Heart right ventricle (tissue), 16 donors: ENCODE data around the gene GNAO1. TPM values are rescaled to one million over a fixed set of nuclear protein-coding genes. Genes with fewer than 3 reads are reported as not detected.

Experiments
- ATAC-seq, 8 donors: fragments of 200-7000 bp; cut with Tn5 transposase; one replicate each; pipeline ENCODE4 v1.9.1; 2020; ENCODE audit warnings: mild to moderate bottlenecking in 8 of 8, moderate library complexity in 8 of 8, moderate number of reproducible peaks in 1 of 8
- DNase-seq, 2 donors: peaks; one replicate each; pipeline ENCODE4 v3.0.0-alpha.2; 2020
- H3K27ac ChIP-seq, 10 donors: fragments of 200-600 bp; sonication (generic) in 2 of 10; one replicate each; pipeline versions ENCODE4 v1.5.0 to v1.8.0; 2020 to 2022; ENCODE audit warnings: mild to moderate bottlenecking in 3 of 10
- H3K27me3 ChIP-seq, 7 donors: fragments of 200-600 bp; one replicate each; pipeline ENCODE4 v1.8.0; 2021 to 2022; ENCODE audit warnings: mild to moderate bottlenecking in 2 of 7
- H3K36me3 ChIP-seq, 9 donors: fragments of 200-600 bp; sonication (generic) in 1 of 9; one replicate each; pipeline versions ENCODE4 v1.5.0 to v1.8.0; 2020 to 2022; ENCODE audit warnings: mild to moderate bottlenecking in 2 of 9
- H3K4me1 ChIP-seq, 9 donors: fragments of 200-600 bp; sonication (generic) in 1 of 9; one replicate each; pipeline versions ENCODE4 v1.5.0 to v1.8.0; 2020 to 2022; ENCODE audit warnings: mild to moderate bottlenecking in 4 of 9
- H3K4me3 ChIP-seq, 10 donors: fragments of 200-600 bp; sonication (generic) in 2 of 10; one replicate each; pipeline versions ENCODE4 v1.5.0 to v1.8.0; 2020 to 2022; ENCODE audit warnings: mild to moderate bottlenecking in 7 of 10, moderate library complexity in 2 of 10
- H3K9me3 ChIP-seq, 11 donors: fragments of 200-600 bp in 10 of 11; sonication (generic) in 2 of 11; one replicate each; pipeline versions ENCODE4 v1.5.0 to v1.8.0; 2013 to 2022; ENCODE audit warnings: mild to moderate bottlenecking in 2 of 11, control low read depth in 1 of 11, moderate library complexity in 1 of 11
- CTCF ChIP-seq, 9 donors: fragments of 200-600 bp; sonication (generic) in 2 of 9; IDR thresholded peaks; one replicate each; pipeline versions ENCODE4 v1.5.0 to v1.8.0; 2021 to 2022; ENCODE audit warnings: antibody characterized with exemption in 9 of 9, mild to moderate bottlenecking in 5 of 9, moderate library complexity in 1 of 9
- WGBS, 2 donors: extraction: QIAGEN DNeasy Blood & Tissue Kit; methylation state at CpG; one replicate each; pipeline ENCODE4 v1.1.7; 2013; ENCODE audit warnings: inconsistent platforms in 1 of 2; 5-methylcytosine and 5-hydroxymethylcytosine counted together
- intact Hi-C, 10 donors: fragments of 100-400 bp; cut with DNase I; formaldehyde crosslinking; loops; one replicate each; pipeline versions ENCODE4 v1.11.1 to v1.14.2; 2022
- polyA plus RNA-seq, 2 donors: library from polyadenylated mRNA; stranded (reverse); fragments of 200-250 nt; gene quantifications; one replicate each; pipeline ENCODE4 v1.2.3, GENCODE V29; 2013
- total RNA-seq, 10 donors: library from RNA; stranded (reverse); fragmentation: NEBNext Ultra II Directional in 3 of 10; extraction: Animal tissue kit (Norgen Biotek cat#: 25700) in 3 of 10; gene quantifications; one replicate each; pipeline versions ENCODE4 v1.2.1 to v1.2.4, GENCODE V29; 2021 to 2023
- donor health status: Arrhythmogenic right ventricular cardiomyopathy.
- donor health status: ischemic (EF 13 %, LVEDD 7.1; RV severe dilation, severe dysfunction).
- donor health status: healthy with polysubstance abuse.
- donor health status: DM: no; HTN: yes; CAD: no.
- donor health status: DM: no; HTN: no; CAD: no.
- donor health status: ischemic (EF 25% LVEDD 6.9; RV normal size, moderate dysfunction).
- donor health status: ischemic (EF 25% LVEDD 5.7; RV mildly dilated, moderate dysfunction).
- donor health status: healthy.
- donor health status: DM: yes; HTN: yes; CAD: no.
- donor health status: Ischemic cardiomyopathy.
- donor health status: ischemic (EF 35%, LVEDD 5.7; RV mildly dilated, moderate dysfunction).
- donor health status: nonischemic (EF 11% LVEDD 7.7; RV severe dilation, severe dysfunction).
- donor health status: DM: yes; HTN: yes; CAD: no.
- donor health status: PGD.
- donor health status: ischemic (EF 29% LVEDD 5.4; RV normal size, mild dysfunction).
- donor health status: nonischemic (EF 23%, LVEDD 6.1; RV moderate dilation, normal function).

GNAO1 gene
- total and polyA plus RNA-seq, 12 donors = 1.4 to 36.7 (median 13.5) TPM

GRCh38 chr16:56266641-56267607, 75.6 kb downstream of the GNAO1 start:
- intact Hi-C loops = no loop called here
- H3K27me3 ChIP-seq = no peaks in the 10 kb centered on the region
- H3K4me3 ChIP-seq = no peak overlapping the region
- ATAC-seq (no peak), DNase-seq (no peak)
- H3K9me3 ChIP-seq = no peaks in the 10 kb centered on the region
- WGBS, 2 donors = 86 to 91% methylated on average over 17 of the region's 17 CpGs
- no peak for TF ChIP-seq CTCF (IDR thresholded peaks at IDR 0.05)
- no peaks in the 10 kb centered on the region for H3K36me3 ChIP-seq
- H3K27ac ChIP-seq = no peak overlapping the region
- peaks cover 8 to 45% (median 30%) of the 10 kb centered on the region in 9 donors for H3K4me1 ChIP-seq

- H3K9me3 ChIP-seq = no peaks in the 10 kb centered on the region
- WGBS, 2 donors = 76 to 91% methylated on average over 2 of the region's 2 CpGs
- no peak for ATAC-seq
- no peak for DNase-seq
- H3K27me3 ChIP-seq = no peaks in the 10 kb centered on the region
- H3K27ac ChIP-seq = no peak overlapping the region
- intact Hi-C loops = no loop called here
- no peak for TF ChIP-seq CTCF (IDR thresholded peaks at IDR 0.05)
- H3K36me3 ChIP-seq = no peaks in the 10 kb centered on the region
- H3K4me3 ChIP-seq = no peak overlapping the region
- peaks cover 8 to 44% (median 25%) of the 10 kb centered on the region in 9 donors for H3K4me1 ChIP-seq
Measured at GRCh38 chr16:56267888-56268287, 76.6 kb downstream of the GNAO1 start.

- Histone ChIP-seq H3K36me3 (no peaks in the 10 kb centered on the region), H3K4me3 (no peak overlapping the region), H3K4me1 (peaks cover 7 to 36% (median 20%) of the 10 kb centered on the region in 9 donors), H3K27me3 (no peaks in the 10 kb centered on the region), H3K27ac (peak overlapping the region in 2 of 10 donors; percentile 72 to 74), H3K9me3 (no peaks in the 10 kb centered on the region)
- ATAC-seq (no peak), DNase-seq (no peak)
- intact Hi-C loops = no loop called here
- WGBS, 2 donors = 86 to 90% methylated on average over 8 of the region's 8 CpGs
- no peak for TF ChIP-seq CTCF (IDR thresholded peaks at IDR 0.05)
Measured at GRCh38 chr16:56268799-56269198, 77.5 kb downstream of the GNAO1 start.

GRCh38 chr16:56269281-56269680, 78.0 kb downstream of the GNAO1 start:
- Histone ChIP-seq H3K36me3 (no peaks in the 10 kb centered on the region), H3K4me1 (peaks cover 3 to 32% (median 15%) of the 10 kb centered on the region in 9 donors), H3K4me3 (no peak overlapping the region), H3K9me3 (peaks cover 0 to 2% (median 0%) of the 10 kb centered on the region in 11 donors), H3K27ac (peak overlapping the region in 9 of 10 donors; percentile 12 to 74 (median 69)), H3K27me3 (no peaks in the 10 kb centered on the region)
- WGBS, 2 donors = 54 to 61% methylated on average over 13 of the region's 13 CpGs
- TF ChIP-seq CTCF (IDR thresholded peaks at IDR 0.05) = no peak
- no peak for DNase-seq
- intact Hi-C loops = no loop called here
- peak in 3 of 8 donors; percentile 6 to 13 (median 7) for ATAC-seq
